ENCODE data around the gene SMAP2. TPM values are rescaled to one million over a fixed set of nuclear protein-coding genes. Genes with fewer than 3 reads are reported as not detected.
A peak's percentile ranks its signal among the peaks of the same experiment; 100 is the strongest.

The SMAP2 gene
- total RNA-seq, 1 experiment from 2014 or later, result 24.4 TPM

DNA sequence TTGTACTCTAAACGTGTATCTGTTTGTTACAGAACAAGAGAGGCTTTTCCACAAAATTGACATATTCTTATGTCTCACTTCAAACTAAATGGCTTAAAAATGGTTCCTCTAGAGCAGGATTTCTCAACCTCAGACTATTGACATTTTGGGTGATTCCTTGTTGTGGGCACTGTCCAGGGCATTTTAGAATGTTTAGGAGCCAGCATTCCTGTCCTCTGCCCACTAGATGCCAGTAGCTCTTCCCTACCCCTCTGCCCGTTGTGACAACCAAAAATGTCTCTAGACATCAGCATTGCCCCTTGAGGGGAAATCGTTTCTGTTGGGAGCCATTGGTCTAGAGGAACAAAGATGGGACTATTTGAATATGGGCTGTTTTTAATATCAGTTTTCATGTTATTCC is 17.3 kb downstream of the SMAP2 start:
- DNase-seq (ENCODE audit: low read depth), result no peak

DNA sequence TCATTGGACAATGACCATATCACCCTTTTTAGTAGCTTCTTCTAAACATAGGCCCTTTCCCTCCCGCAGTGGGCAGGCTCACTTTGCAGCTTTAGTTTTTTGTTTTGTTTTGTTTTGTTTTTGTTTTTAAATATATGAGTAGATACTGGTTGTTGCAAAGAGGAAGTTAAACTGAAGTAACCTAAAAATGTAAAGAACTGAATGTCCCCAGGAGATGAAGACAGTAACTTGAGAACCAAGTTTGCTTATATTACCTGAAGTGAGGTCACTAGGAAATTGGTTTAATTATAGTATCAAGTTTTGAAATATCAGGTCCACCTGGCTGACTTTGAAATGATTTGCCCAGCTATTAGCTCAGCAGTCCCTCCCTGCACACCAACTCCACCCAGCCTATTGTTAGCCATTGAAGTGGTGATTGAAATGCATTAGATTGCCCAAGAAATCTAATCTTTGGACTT is 18.2 kb downstream of the SMAP2 start:
- no peak for DNase-seq (ENCODE audit: low read depth)

DNA sequence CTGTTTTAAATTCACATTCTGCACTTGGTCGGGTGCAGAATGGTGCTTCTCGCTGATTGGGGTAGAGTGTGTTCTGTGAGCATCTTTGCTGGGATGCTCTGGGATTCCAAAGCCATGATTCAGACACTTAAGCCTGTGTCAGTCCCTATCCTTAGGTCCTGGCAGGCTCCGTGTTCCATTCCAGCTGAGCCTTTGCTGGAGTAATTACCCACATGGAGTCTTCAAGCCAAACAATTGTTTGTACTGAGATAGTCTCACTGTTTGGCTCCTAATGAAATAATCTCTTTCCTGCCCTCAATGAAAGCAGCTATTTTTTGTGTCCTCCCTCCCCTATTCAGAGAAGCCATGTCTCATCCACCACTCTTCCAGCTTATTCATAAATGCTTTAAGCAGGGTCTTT is 18.7 kb downstream of the SMAP2 start:
- DNase-seq (ENCODE audit: low read depth), result peak; percentile 77

DNA sequence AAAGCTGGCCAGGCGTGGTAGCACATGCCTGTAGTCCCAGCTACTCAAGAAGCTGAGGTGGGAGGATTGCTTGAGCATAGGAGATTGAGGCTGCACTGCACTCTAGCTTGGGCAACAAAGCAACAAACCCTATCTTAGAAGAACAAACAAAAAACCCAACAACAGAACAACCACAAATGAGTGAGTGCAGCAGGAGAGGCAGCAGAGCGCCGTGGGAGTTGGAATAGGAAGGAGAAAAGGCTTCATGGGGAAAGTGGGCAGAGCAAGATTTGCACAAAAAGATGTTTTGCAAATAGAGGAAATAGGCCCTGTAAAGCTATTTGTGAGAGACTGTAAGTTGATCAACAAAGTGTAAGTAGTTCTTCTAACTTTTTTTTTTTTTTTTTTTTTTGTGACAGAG is 19.6 kb downstream of the SMAP2 start:
- DNase-seq (ENCODE audit: low read depth), result no peak

DNA sequence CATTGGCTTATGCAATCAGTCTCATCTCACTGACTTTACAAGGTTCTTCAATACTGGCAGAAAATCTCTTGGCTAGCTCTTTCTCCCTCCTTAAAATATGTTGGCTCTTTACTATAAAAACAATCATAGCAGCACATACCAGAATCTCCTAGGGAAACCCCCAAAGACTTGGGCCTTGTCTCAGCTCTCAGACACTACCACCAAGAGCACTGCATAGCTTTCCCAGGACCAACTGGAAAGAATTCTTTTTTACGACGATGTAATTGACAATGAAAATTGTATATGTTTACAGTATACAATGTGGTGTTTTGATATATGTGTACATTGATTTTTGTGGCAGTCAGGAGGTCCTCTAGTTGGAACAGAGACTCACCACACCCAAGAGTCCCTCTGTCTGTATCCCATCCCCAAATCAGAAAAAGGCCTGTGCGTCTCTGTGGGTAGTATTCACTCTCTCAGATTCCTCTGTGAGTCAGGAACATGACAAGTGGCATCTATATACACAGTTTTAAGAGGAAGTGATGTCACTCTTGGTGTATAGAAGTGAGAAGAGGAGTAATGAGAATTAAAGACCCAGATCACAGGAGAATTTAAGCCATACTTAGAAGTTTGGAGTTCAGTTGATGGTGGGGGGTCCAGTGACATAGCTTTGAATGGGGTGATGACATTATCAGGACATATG is 21.1 kb downstream of the SMAP2 start:
- no peak for DNase-seq (ENCODE audit: low read depth)

DNA sequence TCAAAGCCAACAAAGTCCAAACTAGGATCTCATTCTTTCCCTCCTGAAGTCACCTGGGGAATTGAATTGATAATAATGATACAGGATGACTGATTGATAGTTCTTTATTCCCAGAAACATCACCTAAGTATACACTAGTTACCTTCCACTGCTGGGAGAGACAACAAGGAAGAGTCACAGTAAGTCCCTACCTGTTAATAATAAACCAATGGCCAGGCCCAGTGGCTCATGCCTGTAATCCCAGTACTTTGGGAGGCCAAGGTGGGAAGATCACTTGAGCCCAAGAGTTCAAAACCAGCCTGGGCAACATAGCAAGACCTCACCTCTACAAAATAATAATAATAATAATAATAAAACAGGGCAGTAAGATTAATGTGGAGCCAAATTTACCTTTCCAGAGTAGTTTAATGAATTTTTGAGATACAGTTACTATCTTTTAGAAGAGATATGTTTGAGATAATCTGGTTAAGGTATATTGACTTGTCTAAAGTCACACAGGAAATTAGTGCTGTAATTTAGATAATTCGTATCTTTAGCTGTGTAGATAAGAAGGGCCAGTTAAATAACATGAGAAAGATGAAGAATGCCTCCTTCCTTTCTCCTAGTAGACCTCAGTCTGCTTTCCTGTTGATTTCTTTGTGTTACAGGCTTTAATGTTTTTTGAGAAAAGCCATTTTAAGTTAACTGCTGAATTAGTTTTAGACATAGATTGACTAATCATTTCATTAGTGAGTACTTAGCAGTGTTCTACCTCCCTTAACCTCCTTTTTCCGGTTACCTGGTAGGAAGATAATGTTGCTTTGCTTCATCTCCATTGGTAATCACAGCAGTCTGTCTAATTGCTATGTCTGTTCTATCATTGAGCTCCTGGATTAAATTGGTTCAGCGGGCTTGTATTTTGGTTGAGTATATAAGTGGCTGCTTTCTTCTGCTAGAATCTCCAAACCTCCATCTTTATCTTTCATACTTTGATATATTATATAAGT is 22.0 kb downstream of the SMAP2 start:
- DNase-seq (ENCODE audit: low read depth), result no peak

DNA sequence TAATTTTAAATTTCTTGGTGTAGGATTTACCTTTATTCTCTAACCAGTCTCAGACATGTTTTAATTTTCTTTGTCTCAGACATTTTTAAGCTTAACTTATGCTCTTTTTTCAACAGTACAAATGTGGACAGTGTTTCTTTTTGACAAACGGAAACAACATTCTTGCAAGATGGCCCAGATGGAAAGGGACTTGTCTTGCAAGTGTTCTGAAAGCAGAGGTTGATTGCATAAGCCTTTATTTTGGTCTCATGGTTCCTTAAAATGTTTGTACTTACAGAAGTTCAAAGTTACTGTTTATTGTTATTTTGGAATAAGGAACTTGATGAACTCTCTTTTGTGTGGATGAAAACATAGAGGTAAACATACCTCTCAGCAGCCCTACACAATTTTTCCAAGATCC is 22.9 kb downstream of the SMAP2 start:
- no peak for DNase-seq (ENCODE audit: low read depth)

DNA sequence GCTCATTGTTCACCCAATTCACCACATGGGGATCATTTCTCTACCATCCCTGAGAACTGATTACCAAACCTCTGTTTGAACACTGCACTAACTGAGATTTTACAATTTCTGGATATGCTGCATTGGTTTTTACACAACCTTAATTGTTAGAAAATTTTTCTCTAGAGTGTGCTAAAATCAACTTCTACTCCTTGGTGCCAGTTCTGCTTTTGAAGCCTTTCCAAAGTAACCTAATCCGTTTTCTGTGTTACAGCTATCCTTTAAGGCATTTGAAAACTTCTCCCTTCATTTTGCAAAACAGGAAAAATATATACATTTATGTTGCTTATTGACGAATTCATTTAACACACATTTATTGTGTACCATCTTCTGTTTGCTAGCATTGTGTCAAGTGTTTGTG is 23.7 kb downstream of the SMAP2 start:
- no peak for DNase-seq (ENCODE audit: low read depth)

DNA sequence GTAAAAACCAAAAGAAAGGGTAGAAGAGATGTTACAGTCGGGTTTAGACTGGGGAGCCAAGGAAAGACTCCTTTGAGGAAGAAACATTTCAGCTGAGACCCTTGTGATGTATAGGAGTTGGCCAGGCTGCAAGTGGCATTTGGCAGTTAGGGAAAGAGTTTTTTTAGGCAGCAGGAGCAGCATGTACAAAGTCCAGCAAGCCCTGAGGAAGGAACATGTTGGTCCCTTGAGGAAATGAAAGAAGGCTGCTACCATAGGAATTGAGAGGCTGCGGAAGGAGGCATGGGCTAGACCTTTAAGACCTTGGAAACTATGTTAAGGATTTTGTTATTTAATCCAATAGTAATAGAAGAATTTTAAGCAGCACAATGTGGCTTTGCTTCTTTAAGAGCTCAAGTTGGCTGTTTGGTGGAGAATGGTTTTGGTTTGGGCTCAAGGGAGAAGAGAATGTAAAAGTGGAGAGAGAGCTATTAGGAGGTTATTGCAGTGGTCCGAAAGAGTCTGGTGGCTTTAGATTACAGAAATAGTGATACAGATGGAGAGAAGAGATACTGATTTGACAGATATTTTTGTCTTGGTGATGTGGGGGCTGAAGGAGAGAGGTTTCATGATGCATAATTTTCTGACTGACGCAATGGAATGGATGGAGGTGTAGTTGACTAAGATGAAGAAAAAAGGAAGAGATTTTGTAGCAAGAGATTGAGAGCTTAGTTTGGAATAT is 26.6 kb downstream of the SMAP2 start:
- no peak for DNase-seq (ENCODE audit: low read depth)

DNA sequence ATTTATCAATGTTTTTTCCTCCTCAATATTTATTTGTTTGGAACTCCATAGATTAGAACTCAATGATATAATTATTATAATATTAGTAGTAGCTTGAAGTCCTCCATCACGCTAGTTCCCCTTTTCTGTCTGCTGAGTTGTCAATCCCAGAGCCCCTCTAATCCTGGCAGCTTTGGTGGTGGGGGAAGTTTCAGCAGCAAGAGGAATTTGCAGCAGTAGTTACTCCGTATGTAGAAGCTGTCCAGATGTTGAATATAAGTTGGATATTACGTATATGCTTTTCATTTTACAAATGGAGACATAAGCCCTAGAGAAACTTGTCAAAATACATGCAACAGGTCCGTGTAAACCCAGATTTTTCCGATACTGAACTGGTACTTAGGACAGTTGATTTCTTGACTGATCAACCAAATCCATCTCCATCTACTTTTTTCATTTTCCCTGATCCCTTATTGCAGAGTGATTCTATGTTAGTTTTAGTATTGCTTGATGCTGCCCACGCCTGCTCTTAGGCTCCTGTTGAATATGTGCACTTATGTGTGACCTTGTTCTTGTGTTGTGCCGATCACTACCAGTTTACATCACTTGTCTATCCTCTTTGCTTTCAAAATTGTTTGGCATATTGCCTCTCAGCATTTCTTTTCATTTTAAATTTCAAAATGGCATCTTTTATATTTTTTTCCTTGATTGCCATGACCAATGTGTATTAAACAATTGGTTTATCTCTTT is 28.1 kb downstream of the SMAP2 start:
- no peak for DNase-seq (ENCODE audit: low read depth)

DNA sequence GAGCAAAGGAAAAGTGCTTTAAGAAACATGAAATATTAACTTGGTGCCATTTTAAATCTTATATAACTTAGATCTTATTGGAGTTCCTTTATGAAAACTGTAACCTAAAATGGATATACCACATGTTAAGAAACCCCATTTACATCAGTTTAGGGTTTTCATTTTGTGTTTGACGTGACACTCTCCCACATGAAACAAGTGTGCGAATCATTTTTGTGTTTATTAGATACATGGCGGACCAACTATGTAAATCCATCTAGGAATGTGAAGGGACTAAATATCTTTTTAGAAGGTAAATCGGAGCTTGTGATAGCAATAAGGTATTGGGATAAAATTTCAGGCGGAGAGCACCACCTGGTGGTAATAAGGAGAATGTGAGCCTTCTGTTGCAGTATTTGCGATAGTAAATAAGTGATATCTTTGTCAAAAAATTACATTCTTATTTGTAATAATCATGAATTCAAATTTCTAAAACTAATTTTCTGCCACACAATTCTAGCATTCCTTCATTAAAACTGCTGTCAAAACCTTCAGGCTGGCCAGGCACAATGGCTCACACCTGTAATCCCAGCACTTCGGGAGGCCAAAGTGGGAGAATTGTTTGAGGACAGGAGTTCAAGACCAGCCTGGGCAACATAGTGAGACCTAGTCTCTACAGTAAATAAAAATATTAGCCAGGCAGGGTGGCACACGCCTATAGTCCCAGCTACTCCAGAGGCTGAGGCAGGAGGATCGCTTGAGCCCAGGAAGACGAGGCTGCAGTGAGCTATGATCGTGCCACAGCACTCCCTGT is 31.3 kb downstream of the SMAP2 start:
- peak; percentile 60 for DNase-seq (ENCODE audit: low read depth)

DNA sequence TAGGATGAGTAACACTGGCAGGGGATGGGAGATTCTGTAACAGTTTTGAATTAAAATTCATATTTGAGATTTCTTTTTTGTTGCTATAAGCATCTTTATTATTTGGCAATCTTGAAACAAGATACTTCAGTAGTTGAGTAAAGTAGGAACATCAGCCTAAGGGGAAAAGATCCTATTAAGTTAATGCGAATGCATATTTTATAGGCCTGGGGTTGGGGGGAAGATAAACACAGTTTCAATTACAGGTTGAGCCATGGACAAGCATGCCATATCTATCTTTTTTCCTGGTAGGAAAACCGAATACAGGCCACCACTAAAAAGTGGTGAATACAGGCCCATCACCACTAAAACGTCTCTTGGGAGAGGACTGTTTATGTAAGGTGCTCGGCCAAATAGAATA is 32.3 kb downstream of the SMAP2 start:
- no peak for DNase-seq (ENCODE audit: low read depth)

DNA sequence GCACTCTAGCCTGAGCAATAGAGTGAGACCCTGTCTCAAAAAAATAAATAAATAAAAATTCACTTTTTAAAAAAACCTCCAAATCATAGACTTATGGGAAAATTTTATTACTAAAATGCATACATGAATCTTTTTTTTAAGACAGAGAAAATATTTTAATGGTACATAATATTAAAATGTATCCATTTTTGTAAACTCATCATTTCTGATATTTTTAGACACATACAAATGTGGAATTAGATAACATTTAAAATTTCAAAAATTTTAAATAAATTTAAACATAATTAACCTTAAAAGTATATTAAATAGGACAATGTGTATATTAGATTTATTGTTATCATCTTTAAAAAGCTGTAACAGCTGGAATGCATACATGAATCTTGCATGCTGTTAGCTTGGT is 33.9 kb downstream of the SMAP2 start:
- no peak for DNase-seq (ENCODE audit: low read depth)

DNA sequence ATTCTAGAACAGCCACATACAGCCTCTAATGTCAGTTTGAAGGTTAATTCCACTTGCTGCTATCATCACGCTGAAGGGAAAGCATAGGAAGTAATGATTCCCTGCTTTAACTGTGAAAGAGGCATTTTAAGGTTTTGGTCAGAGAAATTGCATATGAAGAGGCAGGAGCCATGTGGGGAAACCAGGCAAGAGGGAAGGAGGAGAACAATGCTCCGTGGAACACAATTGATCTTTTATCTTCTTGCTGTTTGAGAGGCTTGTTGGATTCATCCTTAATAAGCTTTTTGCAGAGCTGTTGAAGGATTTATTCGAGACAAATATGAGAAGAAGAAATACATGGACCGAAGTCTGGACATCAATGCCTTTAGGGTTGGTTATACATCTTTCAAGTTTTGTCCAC is 35.9 kb downstream of the SMAP2 start:
- no peak for DNase-seq (ENCODE audit: low read depth)

DNA sequence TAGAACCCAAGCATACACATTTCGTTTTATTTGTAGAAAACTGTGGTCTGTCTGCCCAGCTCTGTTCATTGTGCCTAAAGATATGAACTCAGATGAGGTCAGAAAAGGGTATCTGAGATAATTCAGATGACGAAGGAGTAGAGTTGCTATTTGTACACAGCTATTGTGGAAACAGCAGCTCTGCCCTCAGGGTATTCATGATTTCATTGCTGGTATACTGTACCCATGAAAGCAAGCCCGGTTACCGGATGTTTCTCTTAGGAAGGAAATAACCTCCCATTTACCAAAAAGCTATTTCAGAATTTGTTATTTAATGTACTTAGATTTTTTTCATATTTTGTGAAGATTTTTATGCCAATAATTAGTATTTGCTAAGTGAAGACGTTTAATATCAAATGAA is 37.8 kb downstream of the SMAP2 start:
- peak; percentile 66 for DNase-seq (ENCODE audit: low read depth)

DNA sequence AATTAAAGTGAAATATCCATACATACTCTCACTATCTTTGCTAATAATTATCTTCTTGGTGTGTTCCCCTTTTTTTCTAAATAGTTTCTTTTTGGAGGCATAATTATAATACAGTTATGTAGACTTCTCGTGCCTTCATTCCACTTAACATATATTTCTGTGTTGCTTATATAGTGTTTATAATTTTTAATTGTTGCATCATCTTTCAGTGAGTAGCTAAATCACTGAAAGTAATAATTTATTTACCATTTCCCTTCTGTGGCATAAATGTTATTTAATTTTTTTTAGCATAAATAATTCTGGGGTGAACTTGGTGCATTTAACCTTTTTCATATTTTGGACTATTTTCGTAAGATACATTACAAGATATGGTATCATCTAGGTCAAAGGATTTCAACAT is 38.3 kb downstream of the SMAP2 start:
- DNase-seq (ENCODE audit: low read depth), result no peak

DNA sequence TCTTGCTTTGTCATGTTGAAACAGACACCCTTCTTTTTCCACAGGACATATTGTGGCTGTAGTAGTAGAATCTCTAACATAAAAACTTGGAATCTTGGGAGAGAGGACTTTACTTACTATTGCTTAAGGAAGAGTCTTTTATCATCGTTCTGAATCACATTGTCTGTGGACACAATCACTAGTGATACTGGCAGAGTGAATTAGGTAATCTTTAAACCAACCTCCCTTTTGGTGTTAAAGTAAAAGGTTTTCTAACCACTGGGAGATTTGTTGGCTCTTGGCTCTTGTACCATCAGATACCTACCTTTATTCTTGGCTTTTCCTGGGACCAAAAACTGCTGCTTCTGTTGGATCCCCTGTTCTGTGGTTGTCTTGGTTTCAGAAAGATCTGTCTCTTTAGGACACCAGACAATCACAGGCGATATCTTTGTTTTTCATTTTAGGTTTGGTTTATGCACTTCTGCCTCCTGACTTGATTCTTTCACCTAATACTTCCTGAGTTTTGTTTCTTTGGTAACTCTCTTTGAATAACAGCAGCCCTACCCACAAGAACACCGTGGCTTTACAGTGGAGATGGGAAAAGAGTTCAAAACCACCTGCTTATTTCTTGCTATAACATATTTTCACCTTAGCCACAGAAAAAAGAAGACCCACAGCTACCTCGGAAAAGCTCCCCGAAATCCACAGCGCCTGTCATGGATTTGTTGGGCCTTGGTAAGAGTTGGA is 40.2 kb downstream of the SMAP2 start:
- DNase-seq (ENCODE audit: low read depth), result no peak

DNA sequence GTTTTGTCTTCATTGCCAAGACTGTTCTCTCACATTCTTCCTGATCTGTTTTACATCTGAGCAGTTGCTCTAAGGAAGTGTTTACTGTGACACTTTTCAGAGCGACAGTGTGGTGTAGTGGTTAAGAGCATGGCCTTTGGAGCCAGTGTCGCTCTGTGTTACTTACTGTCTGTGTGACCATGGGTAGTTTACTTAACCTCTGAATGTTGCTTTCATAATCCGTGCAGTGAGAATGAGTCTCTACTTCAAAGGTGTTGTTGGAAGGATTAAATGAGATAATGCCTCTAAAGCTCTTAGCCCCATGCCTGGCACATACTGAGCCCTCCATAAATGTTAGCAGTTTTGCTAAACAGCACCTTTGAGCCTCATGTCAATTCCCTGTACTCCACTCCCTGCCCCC is 40.8 kb downstream of the SMAP2 start:
- DNase-seq (ENCODE audit: low read depth), result no peak

DNA sequence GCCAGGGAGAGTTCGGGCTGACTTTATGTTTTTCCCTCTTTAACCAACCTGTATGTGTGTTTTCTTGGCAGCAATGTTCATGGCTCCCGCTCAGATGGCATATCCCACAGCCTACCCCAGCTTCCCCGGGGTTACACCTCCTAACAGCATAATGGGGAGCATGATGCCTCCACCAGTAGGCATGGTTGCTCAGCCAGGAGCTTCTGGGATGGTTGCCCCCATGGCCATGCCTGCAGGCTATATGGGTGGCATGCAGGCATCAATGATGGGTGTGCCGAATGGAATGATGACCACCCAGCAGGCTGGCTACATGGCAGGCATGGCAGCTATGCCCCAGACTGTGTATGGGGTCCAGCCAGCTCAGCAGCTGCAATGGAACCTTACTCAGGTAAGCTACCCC is 43.2 kb downstream of the SMAP2 start:
- no peak for DNase-seq (ENCODE audit: low read depth)

All from RPMI7951 (cell line).